ENCODE results near the gene CD40LG.

Gene CD40LG

DNA sequence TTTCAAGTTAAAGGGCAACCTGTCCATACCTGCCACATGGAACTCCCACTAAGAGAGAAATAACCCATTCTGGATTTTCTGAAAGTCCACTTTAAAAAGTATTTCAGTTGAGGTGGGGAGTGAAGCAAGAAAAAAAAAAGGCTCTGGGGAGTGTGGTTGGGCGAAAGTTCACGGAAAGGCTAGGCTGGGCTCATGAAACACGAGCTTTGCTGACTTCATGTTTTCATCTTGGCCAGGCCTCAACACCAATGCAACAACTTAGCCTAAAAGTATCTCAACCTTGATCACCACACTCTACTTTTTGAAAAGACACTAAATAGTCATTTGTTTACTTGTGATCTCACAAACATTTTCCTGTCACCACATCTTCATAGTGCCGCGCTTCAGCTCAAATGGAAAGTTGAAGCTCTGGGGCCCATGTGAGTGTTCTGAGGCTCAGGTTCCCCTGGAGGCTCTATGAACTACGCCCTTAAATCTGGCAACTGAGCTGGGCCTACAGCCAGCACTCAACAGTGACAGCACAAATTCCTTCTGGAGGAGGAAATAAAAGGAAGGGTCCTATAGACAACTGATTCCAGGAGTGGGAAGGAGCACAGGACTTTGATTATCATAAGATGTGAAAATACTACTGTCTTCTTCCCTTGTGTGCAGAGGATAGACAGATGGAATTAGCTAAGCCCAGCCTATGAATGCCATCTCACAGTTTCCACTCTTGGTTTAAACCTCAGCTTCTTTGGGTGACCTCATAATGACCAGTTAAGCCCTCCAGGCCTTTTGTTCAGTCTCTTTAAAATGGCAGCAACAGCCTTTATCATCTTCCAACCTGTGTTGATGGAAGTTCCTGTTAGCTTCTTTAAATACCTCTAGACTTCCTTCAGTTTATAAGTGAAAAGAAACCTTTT lies 5.1 kb downstream of the CD40LG start:
- DNase-seq: no peak

DNA sequence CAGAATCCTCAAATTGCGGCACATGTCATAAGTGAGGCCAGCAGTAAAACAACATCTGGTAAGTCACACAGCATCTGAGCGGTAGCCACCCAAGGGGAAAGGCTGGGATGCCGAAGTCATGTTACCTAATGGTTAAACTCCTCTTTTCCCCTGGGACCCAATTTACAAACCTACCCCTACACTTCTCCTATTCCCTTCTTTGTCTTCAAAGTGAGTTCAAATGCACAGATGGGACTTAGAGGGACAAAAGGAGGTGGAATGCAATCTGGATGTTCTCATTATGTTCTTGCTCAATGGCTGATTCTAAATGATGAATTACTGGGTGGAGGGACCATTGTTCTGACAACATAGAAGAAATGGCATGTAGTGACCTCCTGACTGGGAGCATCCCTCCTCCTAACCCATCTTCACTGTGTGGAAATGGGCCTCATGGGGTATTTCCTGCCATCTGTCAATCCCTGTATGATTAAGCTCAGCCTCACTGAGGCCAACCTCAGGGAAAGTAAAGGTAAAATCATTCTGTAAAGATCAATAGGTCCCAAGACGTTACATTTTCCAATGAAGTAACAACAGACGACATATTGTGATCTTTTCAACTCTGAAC lies 8.5 kb downstream of the CD40LG start:
- DNase-seq: no peak

DNA sequence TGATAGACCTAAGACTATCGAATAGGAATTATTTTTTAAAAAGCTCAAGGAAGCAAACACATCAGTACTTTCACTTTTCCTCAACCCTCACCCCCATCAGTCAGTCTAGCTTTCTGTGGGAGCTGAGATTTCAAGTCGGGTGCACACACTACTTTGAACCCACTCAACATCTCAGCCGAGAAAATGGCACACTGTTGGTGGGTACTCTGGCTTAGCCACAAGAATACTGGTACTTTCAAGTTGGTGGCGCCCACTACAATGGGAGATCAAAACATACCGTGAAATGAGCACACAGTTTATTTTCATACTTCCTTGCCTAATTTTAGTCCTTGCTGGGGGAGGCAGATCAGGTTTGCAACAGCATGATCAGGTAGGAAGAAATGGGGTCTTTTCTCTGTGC lies 10.2 kb downstream of the CD40LG start:
- no peak for DNase-seq

DNA sequence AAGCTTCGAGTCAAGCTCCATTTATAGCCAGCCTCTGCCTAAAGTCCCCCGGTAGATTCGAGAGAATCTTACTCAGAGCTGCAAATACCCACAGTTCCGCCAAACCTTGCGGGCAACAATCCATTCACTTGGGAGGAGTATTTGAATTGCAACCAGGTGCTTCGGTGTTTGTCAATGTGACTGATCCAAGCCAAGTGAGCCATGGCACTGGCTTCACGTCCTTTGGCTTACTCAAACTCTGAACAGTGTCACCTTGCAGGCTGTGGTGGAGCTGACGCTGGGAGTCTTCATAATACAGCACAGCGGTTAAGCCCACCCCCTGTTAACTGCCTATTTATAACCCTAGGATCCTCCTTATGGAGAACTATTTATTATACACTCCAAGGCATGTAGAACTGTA lies 11.2 kb downstream of the CD40LG start:
- DNase-seq: no peak

DNA sequence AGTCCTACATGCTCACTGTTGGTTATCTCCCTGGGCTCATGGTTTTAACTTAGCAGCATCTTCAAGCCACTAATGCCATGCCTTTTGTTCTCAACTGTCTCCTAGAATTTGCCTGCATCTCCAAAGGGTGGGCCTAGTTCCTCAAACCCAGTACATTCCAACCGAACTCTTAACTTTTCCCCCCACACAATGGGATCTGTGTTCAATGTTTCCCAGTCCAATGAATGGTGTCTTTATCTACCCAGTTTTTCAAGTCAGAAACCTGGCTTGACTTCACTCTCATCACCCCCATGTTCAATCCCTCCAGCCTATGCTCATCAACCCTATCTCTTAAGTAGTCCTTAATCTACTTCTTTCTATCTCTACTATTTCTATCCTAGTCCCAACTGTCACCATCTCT lies 12.9 kb downstream of the CD40LG start:
- DNase-seq: no peak

DNA sequence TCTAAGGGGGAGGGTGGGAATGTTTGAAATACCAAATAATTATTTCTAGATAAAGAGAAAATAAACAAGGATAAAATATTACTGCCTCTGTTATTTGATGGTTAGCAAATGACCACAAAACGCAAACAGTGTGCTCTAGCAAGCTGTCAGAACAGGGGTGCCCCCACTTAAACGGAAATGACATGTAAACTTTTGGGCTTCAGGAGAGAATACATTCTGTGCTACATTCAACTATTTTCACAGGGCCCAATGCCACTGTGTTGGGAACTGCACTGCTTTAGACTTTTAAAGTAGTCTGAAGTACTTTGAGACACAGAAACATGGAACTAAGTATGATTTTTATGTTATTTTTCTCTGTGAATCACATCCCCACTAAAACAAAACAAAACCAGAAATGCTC lies 14.1 kb downstream of the CD40LG start:
- no peak for DNase-seq

DNA sequence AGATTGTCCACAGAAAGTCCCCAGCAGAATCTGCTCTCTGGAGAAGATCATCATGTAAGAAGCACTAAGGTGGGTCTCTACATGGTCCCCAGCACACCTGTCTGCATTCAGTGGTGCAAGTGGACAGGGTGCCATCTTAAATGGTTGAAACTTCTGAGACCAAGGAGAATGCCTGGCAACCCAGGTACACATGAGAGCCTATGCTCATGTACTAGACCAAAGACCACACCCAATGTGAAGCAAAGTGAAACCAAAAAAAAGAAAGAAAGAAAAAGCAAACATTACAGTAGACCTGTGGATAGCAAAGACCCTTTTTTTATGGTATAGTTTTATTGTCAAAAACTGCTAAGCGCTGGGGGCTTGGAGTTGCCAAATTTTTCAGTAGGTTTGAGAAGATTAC lies 15.0 kb downstream of the CD40LG start:
- DNase-seq: no peak

DNA sequence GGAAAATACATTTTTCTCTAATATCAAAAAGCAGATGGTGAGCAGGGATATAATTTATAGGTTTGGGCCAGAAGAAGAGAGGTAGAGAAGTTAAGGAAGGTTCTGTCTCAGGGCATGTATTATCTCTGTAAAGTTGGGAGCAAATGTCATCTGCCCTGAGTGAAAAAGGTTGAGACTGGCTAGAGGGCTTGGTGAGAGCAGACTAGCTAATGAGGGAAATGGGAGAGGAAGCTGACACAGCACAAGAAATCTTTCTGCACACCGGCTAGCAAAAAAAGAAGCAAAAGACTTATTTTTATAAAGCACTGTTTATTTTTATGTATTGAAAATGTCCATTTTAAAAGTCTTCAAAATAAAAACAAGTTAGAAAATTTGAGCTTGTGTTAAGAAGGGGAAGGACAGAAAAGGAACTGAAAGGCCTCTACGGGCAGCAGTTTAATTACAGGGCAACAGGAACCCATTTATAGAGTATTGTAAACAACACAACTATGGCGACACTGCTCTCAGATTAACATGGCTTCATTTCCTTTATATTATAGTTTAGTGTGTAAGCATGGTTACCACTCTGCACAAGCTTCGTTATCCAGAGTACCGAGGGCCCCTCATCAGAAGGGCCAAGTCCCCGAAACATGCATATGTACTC lies 17.4 kb downstream of the CD40LG start:
- DNase-seq: no peak

DNA sequence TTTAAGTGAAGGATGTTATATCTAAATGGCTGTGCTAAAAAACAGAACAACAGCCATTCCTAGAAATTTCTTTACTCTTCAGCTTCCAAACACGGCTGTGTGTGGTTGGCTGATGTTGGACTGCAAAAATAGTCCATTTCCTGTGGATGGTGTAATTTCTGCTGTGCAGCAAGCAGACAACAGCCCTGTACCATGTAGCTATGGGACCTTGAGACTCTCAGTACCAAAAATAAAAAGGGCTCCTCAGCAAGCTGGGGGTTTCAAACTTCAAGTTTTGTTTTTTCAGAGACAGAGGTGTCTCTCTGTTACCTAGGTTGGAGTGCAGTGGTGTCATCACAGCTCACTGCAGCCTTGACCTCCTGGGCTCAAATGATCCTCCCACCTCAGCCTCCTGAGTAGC lies 18.1 kb downstream of the CD40LG start:
- no peak for DNase-seq

DNA sequence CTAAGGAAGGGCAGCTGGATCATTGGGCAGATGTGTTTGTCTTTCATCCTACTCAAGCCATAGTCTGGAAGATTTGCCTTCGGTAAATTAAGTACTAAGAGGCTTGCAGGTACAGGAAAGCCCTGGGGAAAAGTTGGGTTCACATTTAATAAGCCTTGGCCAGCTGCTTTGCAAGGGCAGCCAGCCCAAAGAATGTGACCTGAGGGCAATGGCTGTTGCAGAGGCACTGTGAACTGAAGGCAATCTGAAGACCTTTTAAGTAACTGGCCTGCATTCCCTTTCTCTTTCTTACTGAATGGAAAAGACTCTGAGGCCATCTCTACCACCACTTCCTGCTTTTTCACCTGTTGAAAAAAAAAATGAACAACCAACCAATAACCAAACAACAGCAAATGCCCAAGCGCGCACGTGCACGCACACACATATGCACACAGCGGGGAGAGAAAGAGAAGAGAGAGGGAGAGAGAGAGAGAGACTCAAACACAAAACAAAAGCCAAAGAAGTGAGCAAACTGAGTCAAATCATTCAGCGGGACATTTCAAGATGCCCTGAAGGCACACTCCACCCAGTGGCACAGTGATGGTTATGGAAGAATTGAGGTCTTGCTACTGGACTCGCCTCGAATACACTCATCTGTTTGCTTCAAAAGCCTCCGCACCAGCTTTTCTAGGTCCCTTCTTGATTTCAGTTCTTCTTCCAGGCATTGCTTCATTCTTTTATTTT lies 19.6 kb downstream of the CD40LG start:
- no peak for DNase-seq

DNA sequence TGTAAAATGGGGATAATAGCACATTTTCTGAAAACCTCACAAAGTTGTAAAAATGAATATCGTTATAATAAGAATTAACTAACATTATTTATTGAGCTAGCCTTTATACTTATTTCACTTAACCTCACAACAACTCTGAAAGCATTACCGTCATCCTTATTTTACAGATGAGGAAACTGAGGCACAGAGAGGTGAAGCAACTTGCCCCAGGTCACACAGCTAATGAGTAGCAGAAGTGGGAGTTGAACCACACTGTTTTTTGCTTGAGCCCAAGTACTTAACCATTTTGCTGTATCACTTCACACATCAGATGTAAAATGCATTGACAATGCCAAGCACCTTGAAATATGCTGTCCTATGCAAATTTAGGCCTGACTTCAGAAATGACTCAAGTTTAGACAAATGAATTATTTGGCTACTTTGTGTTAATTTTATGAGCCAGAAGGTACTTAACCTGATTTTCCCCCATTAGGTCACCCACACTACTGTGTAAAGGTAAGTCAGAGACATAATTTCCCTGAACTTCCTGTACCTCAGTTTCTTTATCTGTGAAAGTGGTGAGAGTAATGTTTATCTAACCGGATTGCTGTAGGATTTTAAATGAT lies 23.1 kb downstream of the CD40LG start:
- DNase-seq: no peak

DNA sequence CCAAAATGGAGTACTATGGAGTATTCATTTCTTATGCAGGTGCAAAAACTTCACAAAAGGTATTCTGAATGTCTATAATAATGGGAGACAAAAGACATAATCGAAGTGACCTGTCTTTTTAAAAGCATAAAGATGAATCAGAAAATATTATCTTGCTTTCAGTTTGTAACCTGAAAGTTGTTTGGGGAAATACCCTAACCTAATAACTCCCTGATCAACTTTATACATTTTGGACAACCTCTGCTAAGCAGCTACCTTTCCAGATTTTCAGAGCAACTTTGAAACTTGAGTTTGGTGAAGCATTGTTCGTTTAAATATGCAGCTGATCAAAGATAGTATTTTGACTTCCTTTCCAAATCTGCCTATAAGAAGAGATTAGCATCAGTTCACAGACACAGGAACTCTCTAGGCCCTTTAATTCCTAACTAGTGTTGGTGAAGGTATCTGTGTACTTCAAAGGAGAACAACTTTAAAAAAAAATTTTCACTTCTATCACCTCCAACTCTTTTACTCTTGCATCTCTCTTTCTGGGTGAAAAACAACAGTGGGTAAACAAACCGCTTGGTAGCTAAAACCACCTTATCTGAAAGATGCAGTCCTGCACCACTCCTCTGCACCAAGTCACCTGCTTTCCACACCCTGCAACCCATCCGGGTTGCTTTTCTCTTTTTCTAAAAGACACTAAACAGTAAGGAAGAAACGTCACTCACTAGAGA lies 26.5 kb downstream of the CD40LG start:
- DNase-seq: no peak

DNA sequence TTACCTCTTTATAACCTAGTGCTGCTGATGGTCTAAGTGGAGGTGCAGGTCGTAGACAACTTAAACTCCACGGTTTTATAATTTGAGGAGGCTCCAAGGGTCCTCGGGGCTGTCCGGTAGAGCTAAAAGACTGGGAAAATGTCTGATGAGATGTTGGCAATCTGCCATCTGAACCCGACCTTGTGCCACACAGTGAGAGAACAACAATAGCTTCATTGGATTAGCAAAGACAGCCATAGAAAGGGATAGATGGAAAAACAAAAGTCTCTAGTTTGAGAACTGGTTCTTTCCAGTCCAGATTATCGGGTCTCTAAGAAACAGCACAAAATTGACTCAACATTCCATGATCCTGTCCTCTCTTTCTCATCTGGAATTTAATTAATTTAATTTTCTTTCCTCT lies 31.6 kb downstream of the CD40LG start:
- DNase-seq: no peak

DNA sequence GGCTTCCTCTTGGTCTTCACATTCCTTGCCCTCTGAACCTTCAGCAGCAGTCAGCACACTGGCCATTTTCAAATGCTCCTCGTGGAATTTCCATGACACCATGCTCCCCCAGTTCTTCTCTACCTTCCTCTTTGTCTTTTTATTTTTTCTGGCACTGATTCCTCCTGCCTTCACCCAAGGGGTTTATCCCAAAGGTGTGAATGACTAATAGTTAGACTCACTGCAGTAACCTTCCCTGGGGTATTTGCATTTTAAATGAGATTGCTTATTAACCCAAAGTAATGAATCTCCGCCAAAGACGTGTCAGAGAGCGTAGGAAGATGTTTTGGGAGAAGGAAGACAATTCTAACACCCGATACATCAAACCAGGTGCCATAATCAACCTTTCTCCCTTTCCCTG lies 36.2 kb downstream of the CD40LG start:
- DNase-seq: no peak

DNA sequence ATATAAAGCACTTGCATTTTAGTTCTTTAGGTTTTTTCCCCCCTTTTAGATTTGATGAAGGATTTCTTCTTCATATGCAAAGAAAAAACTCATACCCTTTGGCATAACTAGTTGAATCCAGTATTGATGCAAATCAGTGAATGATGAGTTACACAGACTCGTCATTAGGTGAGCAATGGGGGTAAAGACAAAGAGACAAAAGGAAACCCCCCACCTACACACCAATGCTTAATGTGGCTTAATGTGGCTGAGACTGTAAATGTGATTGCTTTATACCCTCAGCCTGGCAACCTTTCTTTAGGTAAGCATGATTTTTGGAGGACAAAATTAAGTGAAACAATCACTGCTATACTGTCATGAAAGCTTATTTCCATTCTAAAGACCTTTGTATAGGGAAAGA lies 39.5 kb downstream of the CD40LG start:
- DNase-seq: no peak

DNA sequence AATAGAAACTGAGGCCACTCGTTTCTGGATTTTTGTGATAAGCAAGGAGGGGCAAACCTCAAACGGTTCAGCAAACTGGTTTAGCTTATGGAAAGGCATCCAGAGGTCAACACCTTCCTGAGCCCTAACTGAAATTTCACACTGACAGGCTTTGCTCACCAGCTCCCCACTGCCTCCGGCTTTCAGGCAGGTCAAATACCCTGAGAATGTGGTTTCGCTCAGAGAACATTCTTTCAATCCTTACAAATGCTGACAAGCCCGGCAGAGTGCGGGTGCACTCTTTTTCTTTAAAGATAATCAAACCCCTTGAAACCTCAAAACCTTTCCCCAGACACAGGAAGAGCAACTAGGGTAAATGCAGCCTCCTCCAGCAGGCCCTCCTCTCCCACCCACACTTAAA lies 41.5 kb downstream of the CD40LG start:
- no peak for DNase-seq

DNA sequence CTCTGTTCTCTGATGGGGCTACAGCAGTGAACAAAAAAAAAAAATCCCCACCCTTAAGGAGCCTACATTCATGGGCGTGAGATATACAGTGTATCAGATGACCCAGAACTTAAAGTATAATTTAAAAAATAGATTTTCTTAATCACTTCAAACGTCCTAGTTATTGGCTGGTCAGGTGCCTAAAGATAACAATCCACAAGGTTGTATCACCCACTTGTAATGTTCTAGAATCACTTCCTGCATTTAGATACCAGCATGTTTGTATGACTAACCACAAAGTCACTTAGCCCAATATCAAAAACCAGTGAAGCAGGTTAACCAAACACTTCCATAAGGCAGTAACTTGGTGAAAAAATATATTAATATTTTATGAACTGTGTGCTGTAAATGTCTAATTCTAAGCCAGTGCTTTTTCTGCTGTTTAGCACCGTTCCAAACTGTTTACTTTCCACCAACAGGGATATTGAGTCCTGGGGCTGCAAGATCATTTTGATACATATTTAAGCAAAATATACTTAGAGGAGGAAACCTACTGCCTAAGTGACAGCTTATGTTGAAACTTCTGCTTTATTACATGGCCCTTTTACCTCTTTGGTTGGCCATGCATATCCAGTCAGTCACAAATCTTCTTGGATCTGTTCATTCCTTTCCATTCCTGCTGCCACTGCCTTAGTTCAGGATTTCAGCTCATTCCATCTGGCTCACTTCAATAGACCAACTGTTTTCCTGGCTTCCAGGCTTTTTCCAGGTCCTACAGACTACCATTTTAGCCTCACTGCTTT lies 43.3 kb downstream of the CD40LG start:
- DNase-seq: no peak

DNA sequence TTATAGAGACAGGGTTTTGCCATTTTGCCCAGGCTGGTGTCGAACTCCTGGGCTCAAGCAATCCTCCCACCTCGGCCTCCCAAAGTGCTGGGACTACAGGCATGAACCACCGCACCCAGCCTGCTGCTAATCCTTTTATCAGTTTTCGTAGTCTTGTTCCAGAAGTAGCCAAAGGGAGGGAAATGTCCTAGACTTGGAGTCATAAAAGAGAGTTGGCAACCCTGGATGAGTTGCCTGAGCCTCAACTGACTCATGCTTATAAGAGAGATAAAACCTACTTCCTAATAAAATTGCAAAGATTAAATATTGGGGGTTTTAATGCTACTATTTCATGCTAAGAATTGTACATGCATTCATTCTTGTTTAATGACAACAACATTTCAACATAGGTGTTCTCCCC lies 44.3 kb downstream of the CD40LG start:
- no peak for DNase-seq

DNA sequence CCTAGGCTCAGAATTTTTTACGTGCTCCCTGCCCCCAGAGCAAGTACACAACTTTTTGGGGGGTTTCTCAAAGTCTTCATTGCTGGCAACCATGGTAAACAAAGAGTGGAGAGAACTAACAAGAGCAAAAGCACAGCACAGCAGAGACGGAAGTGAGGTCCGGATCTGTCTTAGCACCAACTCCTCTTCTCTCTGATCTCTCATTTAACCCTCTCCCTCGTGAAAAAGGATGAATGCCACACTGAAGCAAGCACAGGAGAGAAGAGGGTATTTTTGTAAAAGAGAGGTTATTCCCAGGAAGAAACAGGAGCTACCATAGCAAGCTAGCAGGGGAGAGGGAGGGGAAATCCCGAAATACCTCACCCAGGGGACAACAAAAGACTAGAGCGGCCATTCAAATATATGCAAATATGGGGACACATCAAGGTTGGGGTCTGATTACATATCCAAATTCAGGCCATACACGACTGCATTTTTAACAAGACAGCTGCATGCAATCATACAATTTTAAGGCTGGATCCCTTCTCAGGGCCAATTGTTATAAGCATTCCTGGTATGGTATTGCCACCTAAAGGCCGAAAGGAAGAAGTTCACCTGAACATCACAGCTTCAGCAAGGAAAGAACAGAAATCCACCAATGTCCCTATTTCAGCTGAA lies 46.6 kb downstream of the CD40LG start:
- peak; percentile 74 for DNase-seq

DNA sequence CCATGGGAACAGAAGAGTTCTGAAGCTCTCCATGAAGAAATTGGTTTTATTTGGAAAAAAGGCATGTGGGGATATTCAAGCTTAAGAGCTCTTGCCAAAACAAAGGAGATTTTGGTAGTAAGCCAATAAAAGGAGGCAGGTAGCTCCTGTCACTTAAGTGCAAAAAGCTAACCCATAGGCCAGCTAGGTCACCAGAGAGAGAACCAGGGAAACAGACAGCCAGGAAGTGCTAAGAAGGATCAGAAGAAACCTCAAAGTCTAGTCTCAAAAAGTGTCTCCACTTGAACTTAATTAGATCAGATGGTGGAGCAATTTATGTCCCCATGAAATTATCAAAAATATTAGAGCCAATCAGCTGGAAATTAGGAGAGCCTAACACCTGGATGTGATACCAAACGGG lies 49.2 kb downstream of the CD40LG start:
- no peak for DNase-seq

DNA sequence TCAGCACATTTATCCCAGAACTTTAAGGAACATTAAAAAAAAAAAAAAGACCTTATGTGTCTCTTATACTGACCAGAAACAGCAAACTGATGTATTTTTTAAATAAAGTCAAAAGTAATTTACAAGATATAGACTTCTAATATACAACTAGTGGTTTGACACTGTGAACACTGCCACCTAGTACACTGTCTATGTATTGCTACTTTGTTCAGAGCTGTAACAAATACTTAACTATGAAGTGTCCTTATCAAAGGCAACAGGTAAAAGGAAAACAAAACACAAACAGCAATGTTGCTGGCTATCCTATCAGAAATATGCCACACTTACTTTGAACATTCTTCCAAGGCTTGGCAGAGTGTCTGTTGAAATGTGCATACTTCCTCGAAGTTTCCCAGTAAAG lies 60.4 kb downstream of the CD40LG start:
- peak; percentile 14 for DNase-seq

All from NCI-H1694 treated with DMSO at 0.1 percent for 48 hours (cell line).